GM18505 (cell line): Measurements from ENCODE around the gene FOSB.
"Not testable (repeated sequence)": the region's sequence is repeated elsewhere in the genome, so short reads cannot be mapped to it uniquely, and the experiment has no call there.

Experiments
- ATAC-seq: cut with Tn5 transposase; IDR thresholded peaks from one replicate; pipeline ENCODE4 v1.9.1; 2021; ENCODE audit not compliant: unreplicated experiment
- POLR2A ChIP-seq: IDR thresholded peaks from 4 replicates; pipeline ENCODE4 v1.6.1; 2011; ENCODE audit warnings: borderline replicate concordance; ENCODE audit not compliant: insufficient read depth, insufficient read length; ENCODE audit errors: extremely low read depth

The FOSB gene

GRCh38 chr19:45503909-45504308 lies 36.1 kb downstream of the FOSB start:
- no peak for TF ChIP-seq POLR2A
- ATAC-seq: no peak

GRCh38 chr19:45505151-45505995 lies 37.6 kb downstream of the FOSB start:
- ATAC-seq: no peak
- TF ChIP-seq POLR2A: no peak

- no peak for TF ChIP-seq POLR2A
- ATAC-seq: no peak
Measured at GRCh38 chr19:45505996-45506245, 38.1 kb downstream of the FOSB start.

- ATAC-seq: peak; percentile 63
Measured at GRCh38 chr19:45506246-45506988, 38.6 kb downstream of the FOSB start.

GRCh38 chr19:45506989-45507871 lies 39.4 kb downstream of the FOSB start, which contains the start of gene VASP:
Gene VASP (plus strand): TSS chr19:45507479. CDS start chr19:45507772, 293 bp downstream.
- peak; percentile 47 for ATAC-seq
- TF ChIP-seq POLR2A: peak; percentile 99

More at GRCh38 chr19:45506246-45506988, 38.6 kb downstream of the FOSB start:
- peak; percentile 75 for TF ChIP-seq POLR2A

GRCh38 chr19:45507872-45508416 lies 40.1 kb downstream of the FOSB start:
- no peak for ATAC-seq
- TF ChIP-seq POLR2A: no peak

- no peak for ATAC-seq
- no peak for TF ChIP-seq POLR2A
Measured at GRCh38 chr19:45508417-45508860, 40.6 kb downstream of the FOSB start.

- peak; percentile 40 for TF ChIP-seq POLR2A
- no peak for ATAC-seq
Measured at GRCh38 chr19:45508861-45509691, 41.3 kb downstream of the FOSB start.

GRCh38 chr19:45509692-45510015 lies 41.9 kb downstream of the FOSB start:
- no peak for TF ChIP-seq POLR2A
- ATAC-seq: no peak

GRCh38 chr19:45510352-45510751 lies 42.6 kb downstream of the FOSB start:
- ATAC-seq: not testable (repeated sequence)

GRCh38 chr19:45511074-45511473 lies 43.3 kb downstream of the FOSB start:
- ATAC-seq: no peak
- no peak for TF ChIP-seq POLR2A

GRCh38 chr19:45512881-45513483 lies 45.2 kb downstream of the FOSB start:
- ATAC-seq: no peak
- TF ChIP-seq POLR2A: no peak

- no peak for TF ChIP-seq POLR2A
Measured at GRCh38 chr19:45514376-45515051, 46.7 kb downstream of the FOSB start.

More at GRCh38 chr19:45514376-45515051, 46.7 kb downstream of the FOSB start:
- ATAC-seq: no peak
